Epithelial cell of proximal tubule (primary cell): ENCODE measurements around the gene SGF29. TPM values are rescaled to one million over a fixed set of nuclear protein-coding genes. Genes with fewer than 3 reads are reported as not detected.

Experiments used
- DNase-seq: peaks from one replicate; pipeline ENCODE4 v3.0.0-alpha.2; 2011; ENCODE audit warnings: low read depth
- H3K4me3 ChIP-seq: 2 replicates; pipeline ENCODE4 v1.5.1; 2011; ENCODE audit warnings: low read depth, mild to moderate bottlenecking, low read length
- total RNA-seq: library from RNA; depleted of rRNA; stranded (reverse); fragments of >200 nt; gene quantifications from 2 replicates; pipeline ENCODE4 v1.2.3, GENCODE V29; 2015
- TF ChIP-seq, protein P1 (sequence below): conservative IDR thresholded peaks from 2 replicates; pipeline ENCODE4 v1.5.1; 2012; ENCODE audit warnings: low read depth, mild to moderate bottlenecking, low read length

The SGF29 gene
- total RNA-seq, 1 donor from 2014 or later = 17.4 TPM

DNA sequence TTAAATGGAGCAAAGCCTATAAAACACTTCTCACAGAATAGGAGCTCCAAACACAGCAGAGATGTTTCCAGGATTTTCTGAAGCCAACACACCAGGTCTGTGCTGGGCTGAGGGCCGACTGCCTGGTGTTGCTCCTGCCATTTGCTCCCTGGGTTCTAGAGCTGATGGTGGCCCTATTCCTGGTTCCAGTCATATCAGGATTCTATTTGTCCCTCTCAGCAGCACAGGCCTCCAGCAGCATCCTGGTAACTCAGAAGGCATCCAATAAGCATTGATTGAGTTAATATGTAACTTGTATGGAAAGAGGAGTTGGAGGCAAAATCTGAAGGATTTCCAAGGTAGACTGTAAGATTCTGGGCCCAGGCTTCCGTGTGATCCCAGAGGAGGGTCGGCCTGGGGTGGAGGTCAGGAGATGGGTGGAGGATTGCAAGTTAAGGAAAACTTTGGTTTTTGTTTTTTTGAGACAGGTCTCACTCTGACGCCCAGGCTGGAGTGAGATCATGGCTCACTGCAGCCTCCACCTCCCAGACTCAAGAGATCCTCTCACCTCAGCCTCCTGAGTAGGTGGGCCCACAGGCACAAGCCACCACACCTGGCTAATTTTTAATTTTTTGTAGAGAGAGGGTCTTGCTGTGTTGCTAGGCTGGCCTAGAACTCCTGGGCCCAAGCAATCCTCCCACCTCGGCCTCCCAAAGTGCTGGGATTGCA, 20.6 kb upstream of the SGF29 start:
- no peak for DNase-seq
- no peak overlapping the region for H3K4me3 ChIP-seq
- TF ChIP-seq, protein P1, sequence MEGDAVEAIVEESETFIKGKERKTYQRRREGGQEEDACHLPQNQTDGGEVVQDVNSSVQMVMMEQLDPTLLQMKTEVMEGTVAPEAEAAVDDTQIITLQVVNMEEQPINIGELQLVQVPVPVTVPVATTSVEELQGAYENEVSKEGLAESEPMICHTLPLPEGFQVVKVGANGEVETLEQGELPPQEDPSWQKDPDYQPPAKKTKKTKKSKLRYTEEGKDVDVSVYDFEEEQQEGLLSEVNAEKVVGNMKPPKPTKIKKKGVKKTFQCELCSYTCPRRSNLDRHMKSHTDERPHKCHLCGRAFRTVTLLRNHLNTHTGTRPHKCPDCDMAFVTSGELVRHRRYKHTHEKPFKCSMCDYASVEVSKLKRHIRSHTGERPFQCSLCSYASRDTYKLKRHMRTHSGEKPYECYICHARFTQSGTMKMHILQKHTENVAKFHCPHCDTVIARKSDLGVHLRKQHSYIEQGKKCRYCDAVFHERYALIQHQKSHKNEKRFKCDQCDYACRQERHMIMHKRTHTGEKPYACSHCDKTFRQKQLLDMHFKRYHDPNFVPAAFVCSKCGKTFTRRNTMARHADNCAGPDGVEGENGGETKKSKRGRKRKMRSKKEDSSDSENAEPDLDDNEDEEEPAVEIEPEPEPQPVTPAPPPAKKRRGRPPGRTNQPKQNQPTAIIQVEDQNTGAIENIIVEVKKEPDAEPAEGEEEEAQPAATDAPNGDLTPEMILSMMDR = no peak

DNA sequence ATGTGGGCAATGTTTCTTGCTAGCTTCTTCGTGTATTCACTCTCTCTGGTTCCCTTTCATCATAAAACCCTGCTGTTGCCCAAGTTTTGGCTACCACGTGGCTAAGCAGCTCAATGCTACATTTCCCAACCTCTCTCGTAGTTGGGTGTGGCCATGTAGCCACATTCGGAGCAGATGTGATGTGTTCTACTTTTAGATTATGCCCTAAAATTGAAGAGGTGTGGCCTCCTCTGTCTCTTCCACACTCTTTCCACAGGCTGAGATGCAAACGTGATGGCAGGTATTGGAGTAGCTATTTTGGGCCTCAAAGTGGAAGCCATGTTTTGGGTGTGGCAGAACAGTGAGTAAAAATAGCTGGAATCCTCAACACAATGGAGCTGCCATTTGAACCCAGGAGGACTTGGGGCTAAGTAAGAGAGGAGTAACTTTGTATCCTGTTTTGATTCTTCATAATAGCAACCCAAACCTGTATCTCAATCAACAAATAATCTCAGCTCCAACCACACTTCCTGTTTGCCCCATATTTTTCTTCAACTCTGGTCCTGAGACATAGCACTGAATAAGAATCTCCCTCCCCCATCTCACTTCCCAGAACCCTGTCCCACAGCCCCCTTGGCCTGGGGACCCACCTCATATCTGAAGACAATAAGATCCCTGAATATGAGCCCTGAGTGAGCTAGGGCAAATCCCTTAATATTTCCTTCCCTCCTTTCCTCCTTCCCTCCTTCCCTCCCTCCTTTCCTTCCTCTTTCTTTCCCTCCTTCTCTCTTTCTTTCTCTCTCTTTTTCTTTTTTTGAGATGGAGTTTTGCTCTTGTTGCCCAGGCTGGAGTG, 19.0 kb upstream of the SGF29 start:
- H3K4me3 ChIP-seq = no peak overlapping the region
- TF ChIP-seq, protein P1 = no peak

DNA sequence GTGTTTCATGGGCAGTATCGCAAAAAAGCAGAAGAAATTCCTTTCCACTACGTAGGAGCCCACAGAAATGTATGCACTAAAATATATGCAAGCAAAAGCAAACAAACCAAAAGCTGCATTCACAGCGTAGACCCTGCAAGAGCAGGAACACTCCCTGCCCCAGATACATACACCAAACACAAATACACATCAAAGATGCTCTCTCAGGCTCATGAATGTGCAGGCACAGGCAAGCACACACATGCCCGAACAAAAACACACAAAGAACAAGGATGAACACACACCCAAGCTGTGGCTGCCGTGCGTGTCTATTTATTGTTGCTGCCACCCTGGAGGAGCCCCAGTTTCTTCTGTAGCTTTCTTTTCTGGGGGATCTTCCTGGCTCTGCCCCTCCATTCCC, 16.6 kb upstream of the SGF29 start:
- DNase-seq = no peak
- H3K4me3 ChIP-seq = peak overlapping the region; percentile 60
- TF ChIP-seq, protein P1 = no peak

More for the DNA sequence above, 19.0 kb upstream of the SGF29 start:
- DNase-seq = no peak

DNA sequence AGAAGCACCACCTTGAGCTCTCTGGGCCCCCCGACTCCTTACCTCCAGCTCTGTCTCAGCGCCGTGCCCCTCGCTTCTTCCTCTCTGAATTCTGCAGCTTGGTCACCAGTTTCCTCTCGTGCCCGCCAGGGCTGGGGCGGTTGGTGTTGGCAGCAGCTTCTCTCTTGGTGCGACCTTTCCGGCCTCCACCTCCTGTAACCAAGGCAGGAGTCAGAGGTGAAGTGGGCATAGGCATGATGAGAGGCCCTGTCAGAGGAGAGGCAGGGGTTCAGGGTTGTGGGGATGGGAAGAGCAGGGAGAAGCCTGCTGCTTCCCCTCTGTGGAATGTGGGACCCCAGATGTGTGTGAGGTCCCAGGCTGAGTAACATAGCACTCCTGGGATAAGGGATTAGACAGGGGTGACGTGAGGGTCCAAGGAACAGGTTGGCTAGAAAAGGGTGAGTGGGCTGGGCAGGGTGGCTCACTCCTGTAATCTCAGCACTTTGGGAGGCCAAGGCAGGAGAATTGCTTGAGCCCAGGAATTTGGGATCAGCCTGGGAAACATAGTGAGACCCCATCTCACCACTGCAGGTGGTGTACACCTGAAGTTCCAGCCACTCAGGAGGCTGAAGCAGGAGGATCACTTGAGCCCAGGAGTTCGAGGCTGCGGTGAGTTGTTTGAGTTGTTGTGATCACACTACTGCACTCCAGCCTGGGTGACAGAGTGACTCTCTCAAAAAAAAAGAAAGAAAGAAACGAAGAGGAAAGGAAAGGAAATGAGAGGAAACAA, 15.6 kb upstream of the SGF29 start:
- TF ChIP-seq, protein P1 = no peak
- H3K4me3 ChIP-seq = peak overlapping the region; percentile 60
- DNase-seq = no peak

DNA sequence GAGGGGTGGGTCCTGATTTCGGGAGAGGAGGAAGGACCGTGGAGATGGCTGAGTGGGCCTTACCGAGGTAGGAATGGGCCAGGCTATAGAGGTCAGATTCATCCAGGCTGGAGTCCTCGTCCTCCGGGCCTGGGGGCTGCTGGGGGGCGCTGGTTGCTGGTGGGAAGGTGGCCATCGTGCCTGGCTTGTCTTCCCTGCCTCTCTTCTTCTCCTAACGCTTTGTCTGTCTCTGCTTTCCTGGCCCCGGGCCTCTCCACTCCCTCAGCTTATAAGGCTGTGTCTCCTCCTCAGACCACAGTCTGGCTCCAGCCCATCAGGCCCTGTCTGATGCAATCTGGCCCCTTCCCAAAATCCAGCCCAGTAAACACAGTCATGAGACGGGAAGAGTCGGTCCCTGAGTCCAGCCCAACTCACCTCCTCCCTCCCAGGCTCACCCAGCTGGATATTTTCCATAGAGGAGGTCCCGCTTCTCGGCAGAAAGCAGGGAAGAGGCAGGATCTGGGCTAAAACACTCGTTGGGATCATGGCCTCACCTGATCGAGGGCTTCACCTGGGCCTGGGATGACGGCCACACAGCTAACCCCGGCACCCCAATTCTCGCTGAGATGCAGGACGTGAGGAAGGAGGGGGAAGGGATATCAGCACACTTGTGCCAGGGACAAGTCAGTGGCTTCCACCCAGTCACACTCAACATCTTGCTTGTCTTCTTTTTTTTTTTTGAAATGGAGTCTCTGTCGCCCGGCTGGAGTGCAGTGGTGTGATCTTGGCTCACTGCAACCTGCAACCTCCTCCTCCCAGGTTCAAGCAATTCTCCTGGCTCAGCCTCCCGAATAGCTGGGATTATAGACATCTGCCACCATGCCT, 14.8 kb upstream of the SGF29 start, which contains the start of gene NUPR1:
Gene NUPR1 (minus strand): TSS at position 242 of the 864 bp plus-strand sequence. CDS start 67 bp downstream, at position 175.
- TF ChIP-seq, protein P1 = no peak
- DNase-seq = peak; percentile 71
- peak within 1 kb of the TSS; percentile 60 for H3K4me3 ChIP-seq

DNA sequence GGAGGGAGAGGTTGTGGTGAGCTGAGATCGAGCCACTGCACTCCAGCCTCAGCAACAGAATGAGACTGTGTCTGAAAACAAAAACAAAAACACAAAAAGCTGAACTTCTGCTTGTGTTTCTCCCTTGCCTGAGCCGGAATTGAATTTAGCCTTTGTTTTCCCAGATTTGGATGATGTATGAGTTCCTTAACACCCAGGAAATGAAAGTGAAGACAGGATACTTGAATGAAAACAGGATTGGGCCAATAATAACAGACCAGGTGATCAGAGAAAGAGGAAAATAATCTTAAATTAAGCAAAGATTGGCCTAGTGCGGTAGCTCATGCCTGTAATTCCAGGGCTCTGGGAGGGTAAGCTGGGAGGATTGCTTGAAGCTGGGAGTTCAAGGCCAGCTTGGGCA, 13.4 kb upstream of the SGF29 start:
- H3K4me3 ChIP-seq = no peak overlapping the region
- no peak for DNase-seq
- TF ChIP-seq, protein P1 = no peak
